AG08395 (cell line): ENCODE data around the gene VSTM2L.

Experiments used
- DNase-seq: peaks from one replicate; pipeline ENCODE4 v3.0.0; 2012; ENCODE audit warnings: mixed read lengths, low spot score

Gene VSTM2L

DNA sequence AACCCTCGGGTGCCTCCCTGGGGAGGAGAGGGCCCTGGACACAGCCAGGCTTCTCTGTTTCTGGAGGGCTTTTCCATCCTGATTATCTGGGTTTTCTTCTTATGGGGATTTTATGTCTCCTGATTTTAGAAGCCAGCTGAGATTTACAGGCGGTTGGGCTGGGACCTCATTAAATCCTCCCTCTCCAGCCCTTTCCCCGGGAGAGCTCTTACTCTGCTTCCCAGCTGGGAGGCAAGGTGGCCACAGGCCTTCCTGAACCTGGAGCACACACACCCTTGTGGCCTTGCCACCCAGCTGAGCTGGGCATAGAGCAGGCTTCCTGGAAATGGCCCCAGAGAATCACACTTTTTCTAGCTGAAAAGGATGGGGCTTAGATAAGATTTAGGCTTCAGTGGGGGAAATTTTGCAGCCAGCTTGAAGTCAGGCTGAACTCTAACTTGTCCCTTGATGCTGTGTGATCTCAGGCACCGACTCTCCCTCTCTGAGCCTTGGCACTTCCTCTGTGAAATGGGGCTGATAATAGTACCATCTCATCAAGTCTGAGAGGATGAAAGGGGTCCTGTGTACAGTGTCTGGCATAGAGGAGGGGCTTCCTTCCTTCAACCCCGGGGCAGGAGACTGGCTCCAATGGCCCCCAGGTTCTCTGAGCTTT lies 16.6 kb downstream of the VSTM2L start:
- DNase-seq, result no peak

DNA sequence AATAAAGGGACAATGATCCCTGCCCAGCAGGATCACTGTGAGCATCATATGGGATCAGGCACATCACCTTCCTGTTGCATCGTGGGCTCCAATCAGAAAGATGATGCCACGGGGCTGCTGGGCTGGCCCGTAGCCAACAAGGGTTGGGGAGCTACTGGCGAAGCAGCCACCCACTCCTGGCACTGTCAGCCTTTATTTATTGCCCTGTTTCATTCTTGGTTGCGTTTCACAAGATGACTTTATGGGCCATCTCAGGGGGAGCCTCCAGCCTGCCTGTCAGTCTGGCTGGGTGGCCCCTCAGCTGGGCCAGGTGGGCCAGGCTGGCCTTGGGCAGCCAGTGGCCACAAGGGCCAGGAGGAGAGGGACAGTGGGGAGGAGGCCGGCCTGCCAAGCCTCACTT lies 17.3 kb downstream of the VSTM2L start:
- no peak for DNase-seq

DNA sequence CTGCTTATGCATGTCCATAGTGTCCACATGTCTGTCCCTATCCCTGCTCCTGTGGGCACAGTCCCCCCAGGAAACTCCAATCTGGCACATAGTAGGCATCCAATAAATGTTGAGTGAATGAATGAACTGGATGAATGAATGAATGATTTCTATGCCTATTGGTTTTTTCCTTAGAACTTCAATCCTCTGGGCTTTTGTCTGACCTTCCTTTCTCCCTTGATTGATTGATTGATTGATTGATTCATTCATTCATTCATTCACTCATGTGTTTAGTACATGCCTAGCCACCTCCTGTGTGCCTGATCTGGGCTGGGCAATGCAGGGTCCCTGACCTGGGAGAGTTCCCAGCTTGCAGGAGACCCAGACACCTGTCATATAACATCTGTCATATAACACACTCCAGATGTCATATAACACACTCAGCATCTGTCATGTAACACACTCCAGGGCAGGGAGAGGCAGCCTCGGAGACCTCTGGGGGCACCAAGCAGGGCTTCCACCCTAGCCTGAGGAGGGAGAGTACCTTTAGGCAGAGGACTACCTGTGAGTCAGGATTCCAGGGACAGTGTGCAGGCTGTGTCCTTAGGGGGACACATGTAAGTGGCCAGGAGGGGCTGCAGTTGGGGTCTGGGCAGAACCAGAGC lies 17.9 kb downstream of the VSTM2L start:
- DNase-seq, result no peak

DNA sequence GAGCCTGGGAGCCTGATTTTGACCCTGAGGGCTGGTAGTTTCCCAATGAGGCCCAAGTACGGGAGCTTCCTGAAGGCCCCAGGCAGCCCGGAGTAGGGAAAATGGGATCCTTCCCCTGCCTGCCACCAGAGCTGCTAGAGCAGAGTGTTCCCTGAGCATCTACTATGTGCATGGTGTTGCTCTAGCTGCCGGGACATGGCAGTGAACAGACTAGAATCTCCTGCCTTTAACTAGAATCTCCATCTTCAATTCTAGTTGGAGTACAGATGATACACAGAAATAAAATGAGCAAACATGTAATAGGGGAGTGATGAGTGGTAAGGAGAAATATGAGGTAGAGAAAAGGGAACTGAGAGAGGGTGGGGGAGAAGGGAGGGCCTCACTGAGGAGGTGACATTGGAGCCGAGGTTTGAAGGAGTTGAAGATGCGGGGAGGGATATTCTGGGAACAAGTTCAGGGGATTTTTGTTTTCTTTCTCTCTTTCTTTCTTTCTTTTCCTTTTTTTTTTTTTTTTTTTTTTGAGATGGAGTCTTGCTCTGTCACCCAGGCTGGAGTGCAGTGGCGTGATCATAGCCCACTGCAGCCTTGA lies 18.5 kb downstream of the VSTM2L start:
- no peak for DNase-seq

DNA sequence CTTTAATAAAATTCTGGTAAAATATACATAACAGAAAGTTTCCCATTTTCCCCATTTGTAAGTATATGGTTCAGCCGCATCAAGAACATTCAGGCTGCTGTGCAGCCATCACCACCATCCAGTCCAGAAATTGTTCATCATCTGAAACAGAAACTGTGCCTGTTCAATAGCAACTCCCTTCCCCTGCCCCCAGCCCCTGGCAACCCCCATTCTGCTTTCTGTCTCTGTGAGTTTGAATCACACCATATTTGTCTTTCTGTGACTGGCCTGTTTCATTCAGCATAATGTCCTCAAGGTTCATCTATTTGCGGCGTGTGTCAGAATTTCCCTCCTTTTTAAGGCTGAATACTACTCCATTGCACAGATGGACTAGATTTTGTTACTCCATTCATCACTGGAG lies 19.1 kb downstream of the VSTM2L start:
- no peak for DNase-seq

DNA sequence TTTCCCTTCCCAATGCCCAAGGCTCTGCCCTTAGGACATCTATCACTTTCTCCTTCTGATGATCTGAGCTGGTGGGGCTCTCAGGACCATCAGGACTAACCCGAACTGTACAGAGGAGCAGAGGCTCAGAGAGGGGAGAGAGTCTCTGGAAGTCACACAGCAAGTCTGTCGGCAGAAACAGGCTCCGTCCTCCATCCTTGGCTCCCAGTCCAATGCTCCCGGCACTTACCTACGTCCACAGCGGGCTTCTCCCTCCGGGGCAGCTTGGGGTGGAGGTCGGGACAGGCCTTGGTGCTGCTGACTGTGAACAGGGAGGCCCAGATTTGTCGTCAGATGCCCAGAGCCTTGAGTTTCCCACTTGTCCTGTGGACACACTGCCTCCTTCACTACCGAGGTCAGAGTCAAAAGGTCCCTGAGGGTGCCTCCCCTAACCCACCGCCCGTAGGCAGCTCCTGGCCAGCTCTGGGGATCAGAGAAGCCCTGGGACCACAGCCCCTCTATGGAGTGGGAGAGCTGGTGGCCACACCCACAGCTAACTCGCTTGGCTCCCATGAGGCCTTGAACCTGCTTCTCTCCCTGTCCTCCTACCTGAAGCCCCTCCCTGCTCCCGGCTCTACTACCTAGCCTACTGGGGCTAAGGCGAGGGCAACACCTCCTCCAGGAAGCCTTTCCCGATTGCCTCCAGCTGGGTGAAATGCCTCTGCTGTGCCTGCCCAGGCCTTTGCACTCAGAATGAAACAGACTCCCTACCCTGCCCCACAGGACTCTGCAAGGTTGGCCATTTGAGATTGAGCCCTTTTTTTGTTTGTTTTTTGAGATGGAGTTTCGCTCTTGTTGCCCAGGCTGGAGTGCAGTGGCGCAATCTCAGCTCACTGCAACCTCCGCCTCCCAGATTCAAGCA lies 22.6 kb downstream of the VSTM2L start:
- DNase-seq, result no peak

DNA sequence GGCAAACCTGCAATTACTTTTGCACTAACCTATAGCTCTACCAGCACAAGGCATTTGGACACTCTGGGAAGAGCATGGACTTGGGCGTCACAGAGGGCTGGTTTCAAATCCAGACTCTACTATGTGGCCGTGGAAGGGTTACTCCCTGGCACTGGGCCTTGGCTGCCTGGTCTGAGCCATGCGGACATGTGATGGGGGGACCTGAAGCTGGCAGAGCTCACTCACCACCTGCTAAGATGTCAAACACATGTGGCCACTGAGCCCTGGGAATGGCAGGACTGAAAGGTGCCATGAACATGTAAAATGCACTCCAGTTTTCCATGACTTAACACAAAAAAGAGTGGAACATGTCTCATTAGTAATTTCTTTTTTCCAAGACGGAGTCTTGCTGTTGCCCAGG lies 23.7 kb downstream of the VSTM2L start:
- no peak for DNase-seq

DNA sequence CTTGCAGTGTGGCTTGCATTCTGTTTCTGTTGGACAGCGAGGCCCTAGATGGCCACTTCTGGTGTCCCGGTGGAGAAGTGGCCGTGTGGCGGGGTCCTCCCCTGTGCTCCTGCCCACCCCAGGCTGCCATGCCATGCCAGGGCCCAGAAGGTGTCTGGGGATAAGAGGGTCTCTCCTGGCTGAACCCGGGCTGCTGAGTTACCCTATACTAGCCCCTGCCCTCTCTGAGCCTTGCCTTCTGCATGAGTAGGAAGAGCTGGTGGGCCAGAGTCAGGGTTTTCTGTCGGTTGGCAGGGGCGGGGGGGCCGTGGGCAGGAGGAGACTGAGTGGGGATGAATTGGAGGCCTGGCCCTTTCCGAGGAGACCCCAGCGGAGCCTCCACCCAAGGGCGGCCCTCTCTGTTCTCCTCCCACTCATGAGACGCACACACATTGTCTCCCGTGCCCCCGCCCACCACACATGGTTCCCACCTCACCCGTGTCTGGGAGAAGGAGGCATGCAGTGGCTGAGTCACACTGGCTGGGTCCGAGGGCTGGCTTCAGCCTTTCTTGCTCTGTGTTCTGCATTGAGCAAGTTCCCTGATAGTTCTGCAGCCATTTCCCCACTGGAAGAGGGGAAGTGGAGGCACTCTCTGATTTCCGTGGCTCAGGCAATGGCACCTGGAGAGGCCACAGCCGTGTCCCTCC lies 24.6 kb downstream of the VSTM2L start:
- DNase-seq, result no peak

DNA sequence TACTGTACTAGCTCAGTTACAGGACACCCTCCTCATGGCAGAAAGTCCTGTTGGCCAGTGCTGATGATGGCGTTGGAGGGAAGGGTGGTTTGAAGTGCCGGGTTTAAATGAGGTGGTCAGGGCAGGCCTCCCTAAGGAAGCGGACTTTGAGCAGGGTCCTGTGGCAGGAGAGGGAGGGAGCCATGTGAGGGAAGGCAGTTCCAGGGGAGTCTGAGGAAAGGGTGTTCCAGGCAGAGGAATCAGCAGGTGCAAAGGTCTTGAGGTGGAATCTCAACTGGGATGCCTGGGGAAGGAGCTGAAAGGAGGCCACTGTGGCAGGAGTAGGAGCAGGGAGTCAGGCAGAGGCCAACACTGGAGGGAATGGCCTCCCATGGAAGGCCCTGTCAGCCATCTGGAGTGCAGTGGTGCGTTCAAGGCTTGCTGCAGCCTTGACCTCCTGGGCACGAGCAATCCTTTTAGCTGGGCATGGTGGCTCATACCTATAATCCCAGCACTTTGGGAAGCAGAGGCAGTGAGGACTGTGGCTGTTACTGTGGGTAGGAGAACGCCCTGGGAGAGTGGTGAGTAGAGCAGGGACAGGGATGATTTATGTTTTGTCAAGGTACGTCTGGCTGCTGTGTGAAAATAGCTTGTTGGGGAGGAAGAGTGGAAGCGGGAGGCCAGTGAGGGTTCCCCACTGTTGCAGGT lies 26.2 kb downstream of the VSTM2L start:
- DNase-seq, result no peak

DNA sequence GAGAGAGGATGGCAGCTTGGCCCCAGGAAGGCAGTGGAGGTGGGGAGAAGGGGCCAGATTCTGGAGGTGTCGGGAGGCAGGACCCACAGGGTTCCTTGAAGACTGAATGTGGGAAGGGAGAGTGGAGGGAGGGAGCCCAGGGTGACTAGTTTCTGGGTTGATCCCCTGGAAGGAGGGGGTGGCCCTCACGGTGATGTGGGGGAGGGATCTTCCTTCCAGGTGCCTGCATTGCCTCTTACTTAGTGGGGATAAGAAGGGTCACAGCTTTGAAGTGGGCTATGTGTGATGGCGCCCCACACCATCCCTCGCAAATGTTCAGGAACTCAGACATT lies 26.7 kb downstream of the VSTM2L start:
- DNase-seq, result no peak

DNA sequence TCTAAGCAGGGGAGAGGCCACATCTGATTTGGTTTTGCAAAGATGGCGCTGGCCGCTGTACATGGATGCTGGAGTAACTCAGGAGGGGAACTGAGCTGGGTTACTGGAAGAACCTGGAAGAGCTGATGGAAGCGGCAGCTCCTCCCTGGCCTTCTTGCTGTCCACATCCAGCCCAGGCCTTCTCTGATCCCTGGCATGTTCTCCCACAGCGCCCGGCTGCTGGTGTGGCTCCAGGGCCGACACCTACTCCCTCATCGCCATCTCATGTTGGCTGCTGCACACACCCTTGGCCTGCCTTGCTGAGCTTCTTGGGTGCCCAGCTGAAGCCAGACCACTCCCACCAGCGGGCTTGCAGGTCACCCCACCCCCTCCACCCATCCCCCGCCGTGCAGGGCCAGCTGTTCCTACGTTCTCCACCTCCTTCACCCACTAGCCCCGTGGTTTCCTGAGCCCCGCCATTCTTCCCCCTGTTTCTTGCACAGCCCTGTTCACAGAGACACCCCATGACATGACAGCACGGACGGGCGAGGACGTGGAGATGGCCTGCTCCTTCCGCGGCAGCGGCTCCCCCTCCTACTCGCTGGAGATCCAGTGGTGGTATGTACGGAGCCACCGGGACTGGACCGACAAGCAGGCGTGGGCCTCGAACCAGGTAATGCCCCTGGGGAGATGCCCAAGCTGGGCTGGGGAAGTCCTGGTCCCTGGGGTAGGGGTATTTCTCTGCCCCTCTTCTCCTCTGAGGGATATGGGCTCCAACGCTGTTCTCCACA lies 28.4 kb downstream of the VSTM2L start:
- DNase-seq, result no peak

DNA sequence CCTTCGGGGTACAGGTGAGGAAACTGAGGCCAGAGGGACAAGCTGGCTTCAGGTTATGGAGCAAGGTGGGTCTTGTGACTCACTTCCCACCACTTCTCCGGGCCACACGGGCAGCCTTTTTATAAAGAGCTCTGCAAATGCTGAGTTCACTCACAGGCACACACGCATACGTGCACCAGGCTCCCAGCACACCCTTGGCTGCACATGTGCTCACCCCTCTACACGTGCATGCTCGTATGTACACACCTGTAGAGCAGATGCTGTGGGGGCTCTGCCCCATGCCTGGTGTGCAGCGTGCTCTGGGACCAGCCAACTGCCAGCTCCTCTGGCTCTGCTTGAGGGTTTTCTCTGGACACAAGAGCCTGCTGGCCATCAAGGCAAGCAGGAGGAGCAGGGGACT lies 29.1 kb downstream of the VSTM2L start:
- DNase-seq, result no peak

DNA sequence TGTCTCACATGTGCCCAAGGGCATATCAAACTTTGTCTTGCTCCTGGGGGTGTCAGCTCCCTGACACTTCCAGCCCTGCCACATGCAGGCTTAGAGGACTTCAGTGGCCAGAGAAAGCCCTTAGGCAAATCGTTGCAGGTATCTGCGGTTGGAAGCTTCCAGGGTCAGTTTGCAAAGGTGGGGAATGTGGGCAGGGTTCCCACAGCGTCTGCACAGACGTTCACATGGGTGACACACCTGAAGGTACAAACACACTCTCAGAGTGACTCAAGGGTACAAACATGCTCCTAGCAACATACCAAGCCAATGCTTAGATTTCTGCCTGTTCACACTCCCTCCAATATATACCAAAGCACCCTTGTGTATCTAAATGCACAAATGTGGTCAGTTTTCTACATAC lies 30.0 kb downstream of the VSTM2L start:
- DNase-seq, result no peak

DNA sequence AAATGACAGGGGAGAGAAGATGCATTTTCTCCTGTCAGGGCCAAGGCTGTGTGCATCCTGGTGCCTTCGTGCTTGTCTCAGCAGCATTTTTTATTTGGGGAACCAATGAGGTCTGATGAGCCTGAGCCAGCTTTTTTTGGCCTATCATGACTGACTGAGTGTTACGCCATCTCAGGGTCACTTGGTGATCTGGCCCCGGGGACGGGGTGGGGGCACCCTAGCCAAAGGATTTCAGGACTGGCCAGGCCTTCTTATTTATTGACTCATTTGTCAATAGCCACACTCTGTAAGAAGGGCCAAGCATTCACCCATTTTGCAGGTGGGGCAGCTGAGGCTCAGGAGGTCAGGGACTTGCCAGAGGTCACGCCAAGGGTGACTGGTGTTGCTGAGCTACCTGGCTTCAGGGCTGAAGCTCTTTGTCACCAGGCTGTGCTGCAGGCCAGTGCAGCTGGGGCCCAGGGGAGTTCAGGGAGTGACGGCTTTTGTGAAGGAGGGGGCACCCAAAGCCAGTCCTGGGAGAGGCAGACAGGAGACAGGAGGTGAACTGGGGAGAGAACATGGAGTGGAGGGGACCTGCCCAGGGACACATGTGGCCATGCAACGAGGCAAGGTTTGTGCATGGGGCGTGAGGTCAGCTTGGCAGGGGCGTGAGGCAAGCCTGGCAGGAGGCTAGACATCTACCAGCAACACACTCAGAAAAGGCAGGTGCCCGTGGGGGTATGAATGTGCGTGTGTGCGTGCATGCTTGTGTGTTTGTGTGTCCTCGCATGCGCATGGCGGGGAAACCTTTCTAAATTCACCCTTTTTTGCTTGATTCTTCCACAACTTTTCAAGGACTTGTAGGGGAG lies 31.1 kb downstream of the VSTM2L start:
- no peak for DNase-seq

DNA sequence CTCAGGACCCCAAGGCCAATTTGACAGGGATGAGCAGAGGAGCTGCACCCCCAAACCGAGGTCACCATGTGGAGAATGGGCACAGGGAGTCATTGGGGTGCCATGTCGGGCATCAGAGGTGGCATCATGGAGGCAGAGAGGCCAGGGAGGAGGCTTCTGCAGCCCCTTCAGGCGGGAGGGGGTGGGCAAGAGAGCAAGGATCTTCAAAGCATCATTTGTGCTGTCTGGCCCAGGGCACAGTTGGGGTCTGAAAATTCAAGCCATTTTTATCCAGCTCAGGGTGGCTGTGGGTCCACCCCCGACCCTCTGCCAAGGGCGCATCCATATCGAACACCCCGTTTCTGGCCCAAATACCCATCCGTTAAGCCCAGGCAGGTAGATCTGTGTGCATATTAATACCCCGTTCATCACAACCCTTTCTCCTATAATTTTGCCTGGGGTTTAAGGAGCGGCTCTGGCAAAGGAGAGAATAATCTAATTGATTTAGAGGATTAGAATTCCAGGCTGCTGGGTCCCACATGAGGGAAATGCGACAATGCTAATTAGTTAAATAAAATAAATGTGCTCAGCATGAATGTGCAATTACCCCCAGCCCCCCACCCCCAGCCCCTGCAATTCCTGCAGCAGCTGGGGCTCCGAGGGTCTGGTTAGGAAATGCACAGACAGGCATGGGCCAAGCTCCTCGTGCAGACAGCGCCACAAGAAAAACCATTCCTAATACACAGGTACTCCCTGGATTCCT lies 31.9 kb downstream of the VSTM2L start:
- no peak for DNase-seq

DNA sequence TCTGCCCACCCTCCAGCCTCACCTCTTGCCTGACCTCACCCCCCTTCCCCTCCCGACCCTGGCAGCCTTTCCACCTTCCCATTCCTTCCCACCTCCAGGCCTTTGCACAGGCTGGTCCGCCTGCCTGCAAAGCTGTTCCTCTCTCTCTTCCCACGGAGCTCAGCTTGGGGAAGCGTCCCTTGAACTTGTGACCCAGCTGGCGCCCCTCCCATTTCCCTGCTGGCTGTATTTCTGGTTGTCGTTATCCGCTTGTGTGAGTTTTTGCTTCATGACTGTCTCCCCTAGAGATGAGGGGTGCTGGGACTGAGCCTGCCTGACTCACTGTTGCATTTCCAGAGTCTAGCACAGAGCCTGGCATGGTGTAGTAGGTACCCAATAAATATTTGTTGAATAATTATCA lies 32.5 kb downstream of the VSTM2L start:
- DNase-seq, result no peak

DNA sequence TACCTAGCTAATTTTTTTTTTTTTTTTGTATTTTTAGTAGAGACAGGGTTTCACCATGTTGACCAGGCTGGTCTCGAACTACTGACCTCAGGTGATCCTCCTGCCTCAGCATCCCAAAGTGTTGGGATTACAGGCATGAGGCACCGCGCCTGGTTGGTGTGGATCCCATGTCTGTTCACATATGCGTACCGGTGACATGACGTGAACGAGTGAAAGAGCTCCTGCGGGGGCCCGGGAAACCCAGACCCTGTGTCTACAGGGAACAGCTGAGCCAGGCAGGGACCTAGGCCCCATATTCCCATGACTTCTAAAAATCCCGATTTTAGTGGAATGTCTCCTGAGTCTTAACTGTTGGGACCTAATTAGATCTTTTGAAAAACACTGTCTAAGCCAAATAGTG lies 33.1 kb downstream of the VSTM2L start:
- no peak for DNase-seq

DNA sequence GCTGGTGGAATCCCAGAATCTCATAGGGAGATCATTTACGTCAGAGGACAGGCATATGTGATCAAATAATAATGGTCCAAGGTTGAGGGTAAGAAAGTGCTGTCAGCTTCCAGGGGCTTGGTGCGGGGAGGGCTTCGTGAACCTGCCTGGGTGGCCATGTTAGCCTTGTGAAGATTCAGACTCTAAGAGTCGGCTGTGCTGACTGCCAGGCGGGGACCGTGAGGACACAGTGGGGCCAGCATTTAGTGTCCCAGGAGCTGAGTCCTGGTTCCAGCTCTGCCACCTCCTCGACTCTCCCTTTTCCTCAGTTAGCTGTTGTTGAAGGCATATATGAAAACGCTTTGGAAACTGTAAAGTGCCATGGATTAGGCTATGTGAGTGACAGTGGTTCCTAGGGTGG lies 33.5 kb downstream of the VSTM2L start:
- no peak for DNase-seq

DNA sequence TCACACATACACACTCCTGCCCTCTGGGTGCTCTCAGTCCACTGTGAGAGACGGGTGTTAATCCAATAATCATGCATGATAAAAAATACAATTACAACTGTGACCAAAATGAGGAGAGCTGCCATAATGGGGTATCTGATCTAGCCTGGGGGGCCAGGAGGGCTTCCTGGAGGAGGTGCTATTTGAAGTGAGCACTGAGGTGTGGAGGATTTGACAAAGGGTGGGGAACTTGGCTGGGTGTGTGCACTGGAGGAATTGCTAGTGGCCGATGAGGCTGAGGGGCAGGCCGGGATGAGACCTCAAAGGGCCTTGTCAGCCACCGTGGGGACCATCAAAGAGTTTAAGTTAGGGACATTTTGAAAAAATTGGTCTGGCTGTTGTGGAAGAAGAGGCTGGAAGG lies 34.8 kb downstream of the VSTM2L start:
- no peak for DNase-seq
